GM23338 (cell line): Measurements from ENCODE around the gene CD177. TPM values are rescaled to one million over a fixed set of nuclear protein-coding genes. Genes with fewer than 3 reads are reported as not detected.
A peak's percentile ranks its signal among the peaks of the same experiment; 100 is the strongest.

Source experiments
- ATAC-seq: fragments of 200-7000 bp; cut with Tn5 transposase; 3 replicates; pipeline ENCODE4 v1.9.1; 2020
- DNase-seq: peaks from one replicate; pipeline ENCODE4 v3.0.0-alpha.2; 2015; ENCODE audit warnings: low spot score
- H2AFZ ChIP-seq: fragments of 200-600 bp; sonication (generic); 2 replicates; pipeline ENCODE4 v1.8.0; 2016; ENCODE audit warnings: antibody characterized with exemption, mild to moderate bottlenecking, moderate library complexity
- H3F3A ChIP-seq: fragments of 200-600 bp; sonication (generic); replicated peaks from 2 replicates; pipeline ENCODE4 v1.8.0; 2017; ENCODE audit warnings: antibody characterized with exemption, mixed run types, low read depth
- H3K27ac ChIP-seq: fragments of 200-600 bp; sonication (generic); 2 replicates; pipeline ENCODE4 v1.6.1; 2016; ENCODE audit warnings: low read depth
- H3K27me3 ChIP-seq: fragments of 200-600 bp; sonication (generic); 2 replicates; pipeline ENCODE4 v1.8.0; 2016; ENCODE audit warnings: mild to moderate bottlenecking, mixed run types, moderate library complexity; ENCODE audit not compliant: insufficient read depth
- H3K36me3 ChIP-seq: fragments of 200-600 bp; sonication (generic); 2 replicates; pipeline ENCODE4 v1.8.0; 2016; ENCODE audit warnings: mild to moderate bottlenecking; ENCODE audit not compliant: insufficient read depth
- H3K4me1 ChIP-seq: fragments of 200-600 bp; sonication (generic); 2 replicates; pipeline ENCODE4 v1.8.0; 2016; ENCODE audit warnings: mild to moderate bottlenecking, moderate library complexity; ENCODE audit not compliant: insufficient read depth
- H3K4me2 ChIP-seq: fragments of 200-600 bp; sonication (generic); 2 replicates; pipeline ENCODE4 v1.7.1; 2017; ENCODE audit warnings: mixed run types
- H3K4me3 ChIP-seq: fragments of 200-600 bp; sonication (generic); 2 replicates; pipeline ENCODE4 v1.6.1; 2016; ENCODE audit warnings: mixed run types
- H3K79me2 ChIP-seq: fragments of 200-600 bp; sonication (generic); replicated peaks from 2 replicates; pipeline ENCODE4 v1.8.0; 2017; ENCODE audit warnings: mild to moderate bottlenecking; ENCODE audit not compliant: insufficient read depth
- H3K9me2 ChIP-seq: fragments of 200-600 bp; sonication (generic); 2 replicates; pipeline ENCODE4 v1.8.0; 2017; ENCODE audit not compliant: insufficient read depth
- H4K20me1 ChIP-seq: fragments of 200-600 bp; sonication (generic); replicated peaks from 2 replicates; pipeline ENCODE4 v1.8.0; 2017; ENCODE audit warnings: mild to moderate bottlenecking; ENCODE audit not compliant: insufficient read depth
- H3K27ac Mint-ChIP-seq: 2 replicates; pipeline ENCODE4 v1.8.0; 2020; ENCODE audit warnings: inconsistent platforms, mild to moderate bottlenecking, moderate library complexity, mixed read lengths
- H3K27me3 Mint-ChIP-seq: 3 replicates; pipeline ENCODE4 v1.8.0; 2022; ENCODE audit warnings: low read depth, mild to moderate bottlenecking, moderate library complexity, mixed read lengths, inconsistent platforms; ENCODE audit not compliant: insufficient read depth, poor library complexity
- H3K36me3 Mint-ChIP-seq: 3 replicates; pipeline ENCODE4 v1.8.0; 2021; ENCODE audit warnings: low read depth, mild to moderate bottlenecking, inconsistent platforms, moderate library complexity, mixed read lengths
- H3K4me1 Mint-ChIP-seq: 3 replicates; pipeline ENCODE4 v1.8.0; 2020; ENCODE audit warnings: mild to moderate bottlenecking, inconsistent platforms, mixed read lengths
- H3K4me3 Mint-ChIP-seq: 3 replicates; pipeline ENCODE4 v1.8.0; 2021; ENCODE audit warnings: moderate library complexity, mild to moderate bottlenecking, inconsistent platforms, mixed read lengths
- H3K9me3 Mint-ChIP-seq: 3 replicates; pipeline ENCODE4 v1.8.0; 2020; ENCODE audit warnings: moderate library complexity, mild to moderate bottlenecking, inconsistent platforms, mixed read lengths
- CREB1 ChIP-seq: fragments of 250-450 bp; sonication (Bioruptor Pico); IDR thresholded peaks from 2 replicates; pipeline ENCODE4 v1.5.0; 2020; ENCODE audit warnings: low read depth, mild to moderate bottlenecking, moderate library complexity
- EZH2 ChIP-seq: fragments of 200-600 bp; sonication (generic); IDR thresholded peaks from one replicate; pipeline ENCODE4 v1.8.0; 2017; ENCODE audit warnings: antibody characterized with exemption, mild to moderate bottlenecking, low read depth; ENCODE audit not compliant: unreplicated experiment
- EZH2phosphoT487 ChIP-seq: fragments of 200-600 bp; sonication (generic); IDR thresholded peaks from one replicate; pipeline ENCODE4 v1.8.1; 2018; ENCODE audit warnings: antibody characterized with exemption; ENCODE audit not compliant: unreplicated experiment
- JUNB ChIP-seq: IDR thresholded peaks from one replicate; pipeline ENCODE4 v1.6.1; 2016; ENCODE audit warnings: antibody characterized with exemption; ENCODE audit not compliant: unreplicated experiment
- NANOG ChIP-seq: IDR thresholded peaks from 2 replicates; pipeline ENCODE4 v1.6.1; 2016; ENCODE audit warnings: antibody characterized with exemption, borderline replicate concordance
- POLR2AphosphoS5 ChIP-seq: IDR thresholded peaks from 2 replicates; pipeline ENCODE4 v1.6.1; 2016; ENCODE audit warnings: antibody characterized with exemption, low read depth
- STAT1 ChIP-seq: IDR thresholded peaks from one replicate; pipeline ENCODE4 v1.6.1; 2016; ENCODE audit warnings: antibody characterized with exemption; ENCODE audit not compliant: unreplicated experiment
- ZNF114 ChIP-seq: fragments of 250-450 bp; sonication (Bioruptor Pico); IDR thresholded peaks from 2 replicates; pipeline ENCODE4 v1.5.0; 2020; ENCODE audit warnings: mild to moderate bottlenecking, moderate library complexity
- ZNF331 ChIP-seq: fragments of 250-450 bp; sonication (Bioruptor Pico); IDR thresholded peaks from 2 replicates; pipeline ENCODE4 v1.5.0; 2020; ENCODE audit warnings: low read depth, mild to moderate bottlenecking, moderate library complexity
- polyA plus RNA-seq: library from polyadenylated mRNA; unstranded; fragments of >200 nt; fragmentation: Nextera tagmentation; extraction: Ambion mirVana; gene quantifications from 2 replicates; pipeline ENCODE4 v1.2.1, GENCODE V29; 2016
- total RNA-seq: library from RNA; depleted of rRNA; stranded (reverse); fragments of >200 nt; shearing (Covaris generic); gene quantifications from 2 replicates; pipeline ENCODE4 v1.2.3, GENCODE V29; 2014
- TF ChIP-seq, protein P1 (sequence below): fragments of 250-450 bp; sonication (Bioruptor Pico); IDR thresholded peaks from 2 replicates; pipeline ENCODE4 v1.5.0; 2020; ENCODE audit warnings: mild to moderate bottlenecking, moderate library complexity
- TF ChIP-seq, protein P2 (sequence below): IDR thresholded peaks from one replicate; pipeline ENCODE4 v1.6.1; 2018; ENCODE audit warnings: antibody characterized with exemption; ENCODE audit not compliant: unreplicated experiment
- TF ChIP-seq, protein P3 (sequence below), 2 experiments: fragments of 200-600 bp in 1 of 2; sonication (generic) in 1 of 2; conservative IDR thresholded peaks; 2 replicates each; pipeline versions ENCODE4 v1.5.1 to v1.6.1; 2016 to 2017; ENCODE audit warnings: antibody characterized with exemption in 2 of 2, low read depth in 2 of 2, mild to moderate bottlenecking in 2 of 2, moderate library complexity in 1 of 2

CD177 gene
- total and polyA plus RNA-seq, 2 experiments from 2014 or later = 0.50 to 0.90 TPM

DNA sequence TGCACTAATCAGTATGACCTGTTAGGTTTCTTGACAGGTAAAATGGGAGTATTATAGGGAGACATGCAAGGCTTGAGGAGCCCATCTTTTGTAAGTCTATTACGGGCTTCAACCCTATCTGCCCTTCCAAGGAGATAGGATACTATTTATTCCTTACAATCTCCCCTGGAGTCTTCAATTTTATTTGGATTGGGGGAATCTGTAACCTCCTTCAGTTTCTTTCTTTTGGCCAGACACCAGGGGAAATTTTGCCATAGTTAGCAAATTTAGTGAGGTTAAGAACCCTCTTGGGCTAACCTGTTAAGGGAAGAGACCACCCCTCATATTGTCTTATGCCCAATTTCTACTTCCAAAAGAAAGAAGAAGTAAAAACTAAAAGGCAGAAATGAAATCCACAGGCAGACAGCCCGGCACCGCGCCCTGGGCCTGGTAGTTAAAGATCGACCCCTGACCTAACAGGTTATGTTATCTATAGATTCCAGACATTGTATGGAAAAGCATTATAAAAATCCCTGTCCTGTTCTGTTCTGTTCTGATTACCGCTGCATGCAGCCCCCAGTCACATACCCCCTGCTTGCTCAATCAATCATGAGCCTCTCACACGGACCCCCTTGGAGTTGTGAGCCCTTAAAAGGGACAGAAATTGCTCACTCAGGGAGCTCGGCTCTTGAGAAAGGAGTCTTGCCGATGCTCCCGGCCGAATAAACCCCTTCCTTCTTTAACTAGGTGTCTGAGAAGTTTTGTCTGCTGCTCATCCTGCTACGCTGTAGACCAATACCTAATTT lies 39.6 kb upstream of the CD177 start (continued):
- TF ChIP-seq, protein P1, sequence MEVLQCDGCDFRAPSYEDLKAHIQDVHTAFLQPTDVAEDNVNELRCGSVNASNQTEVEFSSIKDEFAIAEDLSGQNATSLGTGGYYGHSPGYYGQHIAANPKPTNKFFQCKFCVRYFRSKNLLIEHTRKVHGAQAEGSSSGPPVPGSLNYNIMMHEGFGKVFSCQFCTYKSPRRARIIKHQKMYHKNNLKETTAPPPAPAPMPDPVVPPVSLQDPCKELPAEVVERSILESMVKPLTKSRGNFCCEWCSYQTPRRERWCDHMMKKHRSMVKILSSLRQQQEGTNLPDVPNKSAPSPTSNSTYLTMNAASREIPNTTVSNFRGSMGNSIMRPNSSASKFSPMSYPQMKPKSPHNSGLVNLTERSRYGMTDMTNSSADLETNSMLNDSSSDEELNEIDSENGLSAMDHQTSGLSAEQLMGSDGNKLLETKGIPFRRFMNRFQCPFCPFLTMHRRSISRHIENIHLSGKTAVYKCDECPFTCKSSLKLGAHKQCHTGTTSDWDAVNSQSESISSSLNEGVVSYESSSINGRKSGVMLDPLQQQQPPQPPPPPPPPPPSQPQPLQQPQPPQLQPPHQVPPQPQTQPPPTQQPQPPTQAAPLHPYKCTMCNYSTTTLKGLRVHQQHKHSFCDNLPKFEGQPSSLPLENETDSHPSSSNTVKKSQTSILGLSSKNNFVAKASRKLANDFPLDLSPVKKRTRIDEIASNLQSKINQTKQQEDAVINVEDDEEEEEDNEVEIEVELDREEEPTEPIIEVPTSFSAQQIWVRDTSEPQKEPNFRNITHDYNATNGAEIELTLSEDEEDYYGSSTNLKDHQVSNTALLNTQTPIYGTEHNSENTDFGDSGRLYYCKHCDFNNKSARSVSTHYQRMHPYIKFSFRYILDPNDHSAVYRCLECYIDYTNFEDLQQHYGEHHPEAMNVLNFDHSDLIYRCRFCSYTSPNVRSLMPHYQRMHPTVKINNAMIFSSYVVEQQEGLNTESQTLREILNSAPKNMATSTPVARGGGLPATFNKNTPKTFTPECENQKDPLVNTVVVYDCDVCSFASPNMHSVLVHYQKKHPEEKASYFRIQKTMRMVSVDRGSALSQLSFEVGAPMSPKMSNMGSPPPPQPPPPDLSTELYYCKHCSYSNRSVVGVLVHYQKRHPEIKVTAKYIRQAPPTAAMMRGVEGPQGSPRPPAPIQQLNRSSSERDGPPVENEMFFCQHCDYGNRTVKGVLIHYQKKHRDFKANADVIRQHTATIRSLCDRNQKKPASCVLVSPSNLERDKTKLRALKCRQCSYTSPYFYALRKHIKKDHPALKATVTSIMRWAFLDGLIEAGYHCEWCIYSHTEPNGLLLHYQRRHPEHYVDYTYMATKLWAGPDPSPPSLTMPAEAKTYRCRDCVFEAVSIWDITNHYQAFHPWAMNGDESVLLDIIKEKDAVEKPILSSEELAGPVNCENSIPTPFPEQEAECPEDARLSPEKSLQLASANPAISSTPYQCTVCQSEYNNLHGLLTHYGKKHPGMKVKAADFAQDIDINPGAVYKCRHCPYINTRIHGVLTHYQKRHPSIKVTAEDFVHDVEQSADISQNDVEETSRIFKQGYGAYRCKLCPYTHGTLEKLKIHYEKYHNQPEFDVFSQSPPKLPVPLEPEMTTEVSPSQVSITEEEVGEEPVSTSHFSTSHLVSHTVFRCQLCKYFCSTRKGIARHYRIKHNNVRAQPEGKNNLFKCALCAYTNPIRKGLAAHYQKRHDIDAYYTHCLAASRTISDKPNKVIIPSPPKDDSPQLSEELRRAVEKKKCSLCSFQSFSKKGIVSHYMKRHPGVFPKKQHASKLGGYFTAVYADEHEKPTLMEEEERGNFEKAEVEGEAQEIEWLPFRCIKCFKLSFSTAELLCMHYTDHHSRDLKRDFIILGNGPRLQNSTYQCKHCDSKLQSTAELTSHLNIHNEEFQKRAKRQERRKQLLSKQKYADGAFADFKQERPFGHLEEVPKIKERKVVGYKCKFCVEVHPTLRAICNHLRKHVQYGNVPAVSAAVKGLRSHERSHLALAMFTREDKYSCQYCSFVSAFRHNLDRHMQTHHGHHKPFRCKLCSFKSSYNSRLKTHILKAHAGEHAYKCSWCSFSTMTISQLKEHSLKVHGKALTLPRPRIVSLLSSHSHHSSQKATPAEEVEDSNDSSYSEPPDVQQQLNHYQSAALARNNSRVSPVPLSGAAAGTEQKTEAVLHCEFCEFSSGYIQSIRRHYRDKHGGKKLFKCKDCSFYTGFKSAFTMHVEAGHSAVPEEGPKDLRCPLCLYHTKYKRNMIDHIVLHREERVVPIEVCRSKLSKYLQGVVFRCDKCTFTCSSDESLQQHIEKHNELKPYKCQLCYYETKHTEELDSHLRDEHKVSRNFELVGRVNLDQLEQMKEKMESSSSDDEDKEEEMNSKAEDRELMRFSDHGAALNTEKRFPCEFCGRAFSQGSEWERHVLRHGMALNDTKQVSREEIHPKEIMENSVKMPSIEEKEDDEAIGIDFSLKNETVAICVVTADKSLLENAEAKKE = no peak
- TF ChIP-seq CREB1 = no peak
- TF ChIP-seq JUNB = no peak
- no peak for TF ChIP-seq NANOG
- no peak for TF ChIP-seq ZNF331 (CRISPR knock-in tag)
- no peak for TF ChIP-seq POLR2AphosphoS5
- no peak for TF ChIP-seq STAT1

DNA sequence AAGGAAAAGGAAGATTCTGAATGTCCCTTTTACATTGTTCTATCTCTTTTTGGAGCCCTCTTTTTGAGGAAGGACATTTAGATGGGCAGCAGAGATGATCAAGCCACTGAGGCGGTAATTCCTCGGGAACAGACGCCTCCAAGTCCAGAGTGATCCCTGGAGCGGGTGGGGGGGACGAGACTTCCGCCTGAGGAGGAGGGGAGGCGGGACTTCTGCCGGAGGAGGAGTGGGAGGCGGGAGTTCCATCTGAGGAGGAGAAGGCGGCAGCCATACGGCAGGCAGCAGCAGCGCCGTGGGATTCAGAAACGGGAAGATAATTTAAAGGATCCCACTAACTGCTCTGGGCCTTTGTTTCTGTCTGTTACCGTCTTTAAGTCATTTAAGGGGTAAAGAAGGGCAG lies 37.6 kb upstream of the CD177 start:
- Mint-ChIP-seq H3K4me3 (no peak overlapping the region), H3K4me1 (no peaks in the 10 kb centered on the region), H3K27me3 (peaks cover 6% of the 10 kb centered on the region), H3K36me3 (peaks cover 22% of the 10 kb centered on the region), H3K27ac (no peak overlapping the region), H3K9me3 (peaks cover 61% of the 10 kb centered on the region)
- Histone ChIP-seq H4K20me1 (no peaks in the 10 kb centered on the region), H3K27me3 (no peaks in the 10 kb centered on the region), H3K79me2 (no peaks in the 10 kb centered on the region), H3K9me2 (peaks cover 3% of the 10 kb centered on the region; the same call in 1 of the 2 replicates), H3K4me3 (no peak overlapping the region), H3K4me1 (peaks cover 2% of the 10 kb centered on the region; the same call in 1 of the 2 replicates), H3K4me2 (no peak overlapping the region), H3K27ac (no peak overlapping the region), H3K36me3 (no peaks in the 10 kb centered on the region), H3F3A (no peaks in the 10 kb centered on the region), H2AFZ (peak overlapping the region; percentile 25; the same call in 1 of the 2 replicates)
- peak; percentile 36; the same call in 2 of the 3 replicates for ATAC-seq
- peak; percentile 61 for DNase-seq
- TF ChIP-seq, protein P2, sequence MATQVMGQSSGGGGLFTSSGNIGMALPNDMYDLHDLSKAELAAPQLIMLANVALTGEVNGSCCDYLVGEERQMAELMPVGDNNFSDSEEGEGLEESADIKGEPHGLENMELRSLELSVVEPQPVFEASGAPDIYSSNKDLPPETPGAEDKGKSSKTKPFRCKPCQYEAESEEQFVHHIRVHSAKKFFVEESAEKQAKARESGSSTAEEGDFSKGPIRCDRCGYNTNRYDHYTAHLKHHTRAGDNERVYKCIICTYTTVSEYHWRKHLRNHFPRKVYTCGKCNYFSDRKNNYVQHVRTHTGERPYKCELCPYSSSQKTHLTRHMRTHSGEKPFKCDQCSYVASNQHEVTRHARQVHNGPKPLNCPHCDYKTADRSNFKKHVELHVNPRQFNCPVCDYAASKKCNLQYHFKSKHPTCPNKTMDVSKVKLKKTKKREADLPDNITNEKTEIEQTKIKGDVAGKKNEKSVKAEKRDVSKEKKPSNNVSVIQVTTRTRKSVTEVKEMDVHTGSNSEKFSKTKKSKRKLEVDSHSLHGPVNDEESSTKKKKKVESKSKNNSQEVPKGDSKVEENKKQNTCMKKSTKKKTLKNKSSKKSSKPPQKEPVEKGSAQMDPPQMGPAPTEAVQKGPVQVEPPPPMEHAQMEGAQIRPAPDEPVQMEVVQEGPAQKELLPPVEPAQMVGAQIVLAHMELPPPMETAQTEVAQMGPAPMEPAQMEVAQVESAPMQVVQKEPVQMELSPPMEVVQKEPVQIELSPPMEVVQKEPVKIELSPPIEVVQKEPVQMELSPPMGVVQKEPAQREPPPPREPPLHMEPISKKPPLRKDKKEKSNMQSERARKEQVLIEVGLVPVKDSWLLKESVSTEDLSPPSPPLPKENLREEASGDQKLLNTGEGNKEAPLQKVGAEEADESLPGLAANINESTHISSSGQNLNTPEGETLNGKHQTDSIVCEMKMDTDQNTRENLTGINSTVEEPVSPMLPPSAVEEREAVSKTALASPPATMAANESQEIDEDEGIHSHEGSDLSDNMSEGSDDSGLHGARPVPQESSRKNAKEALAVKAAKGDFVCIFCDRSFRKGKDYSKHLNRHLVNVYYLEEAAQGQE = no peak
- TF ChIP-seq POLR2AphosphoS5 (no peak), ZNF331 (CRISPR knock-in tag) (no peak), NANOG (no peak), EZH2phosphoT487 (no peak), STAT1 (no peak), CREB1 (no peak), EZH2 (no peak), ZNF114 (CRISPR knock-in tag) (no peak), JUNB (no peak)
- TF ChIP-seq, protein P3, sequence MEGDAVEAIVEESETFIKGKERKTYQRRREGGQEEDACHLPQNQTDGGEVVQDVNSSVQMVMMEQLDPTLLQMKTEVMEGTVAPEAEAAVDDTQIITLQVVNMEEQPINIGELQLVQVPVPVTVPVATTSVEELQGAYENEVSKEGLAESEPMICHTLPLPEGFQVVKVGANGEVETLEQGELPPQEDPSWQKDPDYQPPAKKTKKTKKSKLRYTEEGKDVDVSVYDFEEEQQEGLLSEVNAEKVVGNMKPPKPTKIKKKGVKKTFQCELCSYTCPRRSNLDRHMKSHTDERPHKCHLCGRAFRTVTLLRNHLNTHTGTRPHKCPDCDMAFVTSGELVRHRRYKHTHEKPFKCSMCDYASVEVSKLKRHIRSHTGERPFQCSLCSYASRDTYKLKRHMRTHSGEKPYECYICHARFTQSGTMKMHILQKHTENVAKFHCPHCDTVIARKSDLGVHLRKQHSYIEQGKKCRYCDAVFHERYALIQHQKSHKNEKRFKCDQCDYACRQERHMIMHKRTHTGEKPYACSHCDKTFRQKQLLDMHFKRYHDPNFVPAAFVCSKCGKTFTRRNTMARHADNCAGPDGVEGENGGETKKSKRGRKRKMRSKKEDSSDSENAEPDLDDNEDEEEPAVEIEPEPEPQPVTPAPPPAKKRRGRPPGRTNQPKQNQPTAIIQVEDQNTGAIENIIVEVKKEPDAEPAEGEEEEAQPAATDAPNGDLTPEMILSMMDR (conservative IDR thresholded peaks at IDR 0.05; ENCODE audit: low read depth in 2 of 2) = no peak
